Stomach (tissue), 9 donors: ENCODE data around the gene NR2C1. TPM values are rescaled to one million over a fixed set of nuclear protein-coding genes. Genes with fewer than 3 reads are reported as not detected.

Source experiments
- DNase-seq, 2 donors: peaks; one replicate each; pipeline versions ENCODE4 v3.0.0 to v3.0.0-alpha.2; 2013 to 2019
- H3K27ac ChIP-seq, 5 donors: fragments of 200-600 bp in 4 of 5; sonication (generic) in 4 of 5; one replicate each; pipeline ENCODE4 v1.5.1; 2013 to 2019; ENCODE audit warnings: mild to moderate bottlenecking in 1 of 5, moderate library complexity in 1 of 5
- H3K27me3 ChIP-seq, 3 donors: fragments of 200-600 bp; sonication (generic); one replicate each; pipeline ENCODE4 v1.5.1; 2017 to 2019; ENCODE audit warnings: mixed run types in 1 of 3
- H3K36me3 ChIP-seq, 4 donors: fragments of 200-600 bp; sonication (generic); 1 replicate in 3 of 4; 2 replicates in 1 of 4; pipeline ENCODE4 v1.5.1; 2016 to 2019
- H3K4me1 ChIP-seq, 4 donors: fragments of 200-600 bp; sonication (generic); one replicate each; pipeline ENCODE4 v1.5.1; 2016 to 2019
- H3K4me3 ChIP-seq, 4 donors: fragments of 200-600 bp; sonication (generic) in 3 of 4; one replicate each; pipeline ENCODE4 v1.5.1; 2016 to 2019; ENCODE audit warnings: mild to moderate bottlenecking in 1 of 4
- H3K9me3 ChIP-seq, 4 donors: fragments of 200-600 bp; sonication (generic); one replicate each; pipeline ENCODE4 v1.5.1; 2016 to 2019
- EP300 ChIP-seq: sonication (generic); formaldehyde crosslinking; IDR thresholded peaks from one replicate; pipeline ENCODE4 v1.6.1; 2017; ENCODE audit warnings: antibody characterized with exemption
- POLR2A ChIP-seq, 4 donors: fragments of 450-650 bp; IDR thresholded peaks; one replicate each; pipeline ENCODE4 v1.6.1; 2016; ENCODE audit warnings: antibody characterized with exemption in 4 of 4, control low read depth in 2 of 4, mild to moderate bottlenecking in 1 of 4, moderate library complexity in 1 of 4
- POLR2AphosphoS5 ChIP-seq, 3 donors: sonication (generic); formaldehyde crosslinking; IDR thresholded peaks; one replicate each; pipeline ENCODE4 v1.6.1; 2016; ENCODE audit warnings: antibody characterized with exemption in 3 of 3
- WGBS, 5 donors: extraction: QIAGEN DNeasy Blood & Tissue Kit in 3 of 5; methylation state at CpG; one replicate each; pipeline versions ENCODE4 v1.1.5 to v1.1.7; 2013 to 2018; 5-methylcytosine and 5-hydroxymethylcytosine counted together
- intact Hi-C: fragments of 100-400 bp; cut with DNase I; formaldehyde crosslinking; loops from one replicate; pipeline ENCODE4 v1.15.1; 2023; ENCODE audit warnings: low total_unique reads
- polyA plus RNA-seq, 3 donors: library from polyadenylated mRNA; stranded (reverse); fragments of 200-250 nt; gene quantifications; one replicate each; pipeline ENCODE4 v1.2.3, GENCODE V29; 2013
- total RNA-seq, 5 donors: library from RNA; depleted of rRNA; stranded (reverse); fragments of >200 nt; gene quantifications; one replicate each; pipeline versions ENCODE4 v1.1.0 to v1.2.3, GENCODE V29; 2014 to 2016
- TF ChIP-seq, protein P1 (sequence below), 7 experiments: fragments of 450-650 bp in 4 of 7; fragments of 200-600 bp in 3 of 7; sonication (generic) in 3 of 7; IDR thresholded peaks; one replicate each; pipeline ENCODE4 v1.5.1; 2016 to 2019; ENCODE audit warnings: antibody characterized with exemption in 7 of 7, control low read depth in 2 of 7, mild to moderate bottlenecking in 1 of 7
- donor health status: healthy with polysubstance abuse.
- donor health status: Bipolar disorder and iron deficiency.
- donor health status: healthy.

The NR2C1 gene
- total and polyA plus RNA-seq, 8 donors, result 8.7 to 76.4 (median 30.8) TPM

DNA sequence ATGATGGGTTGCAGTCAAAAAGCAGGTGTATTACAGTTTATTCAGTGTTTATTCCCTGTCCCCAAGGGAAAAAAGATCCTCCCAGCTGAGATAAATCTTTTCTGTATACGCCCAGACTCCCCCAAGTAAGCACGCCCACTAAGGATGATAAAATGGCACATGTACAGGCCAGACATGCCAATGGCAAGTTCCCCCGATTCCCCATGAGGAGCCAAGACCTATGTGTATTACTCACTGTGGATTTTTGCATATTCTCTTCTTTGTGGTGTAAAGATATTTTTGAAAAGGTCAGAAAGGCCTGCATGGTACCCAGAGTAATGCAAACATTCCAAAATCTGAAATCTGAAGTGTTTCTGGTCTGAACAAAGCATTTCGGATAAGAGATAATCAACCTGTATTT is 22.2 kb downstream of the NR2C1 start:
- H3K36me3 ChIP-seq, result peaks cover 18 to 90% (median 85%) of the 10 kb centered on the region in 4 donors
- H3K4me3 ChIP-seq, result no peak overlapping the region
- no peak for TF ChIP-seq POLR2AphosphoS5 (IDR thresholded peaks at IDR 0.05)
- no peak for TF ChIP-seq POLR2A (IDR thresholded peaks at IDR 0.05)
- TF ChIP-seq, protein P1, sequence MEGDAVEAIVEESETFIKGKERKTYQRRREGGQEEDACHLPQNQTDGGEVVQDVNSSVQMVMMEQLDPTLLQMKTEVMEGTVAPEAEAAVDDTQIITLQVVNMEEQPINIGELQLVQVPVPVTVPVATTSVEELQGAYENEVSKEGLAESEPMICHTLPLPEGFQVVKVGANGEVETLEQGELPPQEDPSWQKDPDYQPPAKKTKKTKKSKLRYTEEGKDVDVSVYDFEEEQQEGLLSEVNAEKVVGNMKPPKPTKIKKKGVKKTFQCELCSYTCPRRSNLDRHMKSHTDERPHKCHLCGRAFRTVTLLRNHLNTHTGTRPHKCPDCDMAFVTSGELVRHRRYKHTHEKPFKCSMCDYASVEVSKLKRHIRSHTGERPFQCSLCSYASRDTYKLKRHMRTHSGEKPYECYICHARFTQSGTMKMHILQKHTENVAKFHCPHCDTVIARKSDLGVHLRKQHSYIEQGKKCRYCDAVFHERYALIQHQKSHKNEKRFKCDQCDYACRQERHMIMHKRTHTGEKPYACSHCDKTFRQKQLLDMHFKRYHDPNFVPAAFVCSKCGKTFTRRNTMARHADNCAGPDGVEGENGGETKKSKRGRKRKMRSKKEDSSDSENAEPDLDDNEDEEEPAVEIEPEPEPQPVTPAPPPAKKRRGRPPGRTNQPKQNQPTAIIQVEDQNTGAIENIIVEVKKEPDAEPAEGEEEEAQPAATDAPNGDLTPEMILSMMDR (IDR thresholded peaks at IDR 0.05), result no peak
- no peak for TF ChIP-seq EP300
- H3K9me3 ChIP-seq, result no peaks in the 10 kb centered on the region
- H3K27me3 ChIP-seq, result no peaks in the 10 kb centered on the region
- H3K27ac ChIP-seq, result no peak overlapping the region
- no peak for DNase-seq
- WGBS, 5 donors, result 89 to 95% (median 91%) methylated on average over 4 of the region's 4 CpGs
- intact Hi-C loops, result no loop called here
- H3K4me1 ChIP-seq, result no peaks in the 10 kb centered on the region

DNA sequence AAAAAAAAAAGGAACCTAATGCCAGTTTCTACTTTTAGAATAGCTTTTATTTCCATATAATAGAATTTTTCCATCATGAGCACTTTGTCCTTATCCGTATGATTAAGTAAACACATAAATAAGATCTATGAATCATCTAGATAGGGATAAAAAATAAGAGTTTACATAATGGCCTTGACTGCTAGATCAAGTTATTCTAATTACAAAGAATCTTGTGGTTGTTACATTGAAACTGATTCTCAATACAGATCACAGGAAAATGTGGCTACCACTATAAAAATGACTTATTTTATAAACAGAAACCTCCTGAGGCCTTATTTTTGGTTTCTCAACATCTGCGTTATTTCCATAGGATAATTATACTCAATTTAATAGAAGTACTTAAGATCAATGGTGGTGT is 35.5 kb downstream of the NR2C1 start:
- intact Hi-C loops, result no loop called here
- DNase-seq, result no peak
- Histone ChIP-seq H3K4me3 (no peak overlapping the region), H3K4me1 (no peaks in the 10 kb centered on the region), H3K27ac (no peak overlapping the region), H3K36me3 (peaks cover 4 to 87% (median 73%) of the 10 kb centered on the region in 4 donors), H3K27me3 (no peaks in the 10 kb centered on the region), H3K9me3 (no peaks in the 10 kb centered on the region)
- TF ChIP-seq, protein P1 (IDR thresholded peaks at IDR 0.05), result no peak
- TF ChIP-seq POLR2AphosphoS5 (IDR thresholded peaks at IDR 0.05) (no peak), POLR2A (IDR thresholded peaks at IDR 0.05) (no peak), EP300 (no peak)
- WGBS, 5 donors, result 78 to 89% (median 83%) methylated on average over 2 of the region's 2 CpGs

DNA sequence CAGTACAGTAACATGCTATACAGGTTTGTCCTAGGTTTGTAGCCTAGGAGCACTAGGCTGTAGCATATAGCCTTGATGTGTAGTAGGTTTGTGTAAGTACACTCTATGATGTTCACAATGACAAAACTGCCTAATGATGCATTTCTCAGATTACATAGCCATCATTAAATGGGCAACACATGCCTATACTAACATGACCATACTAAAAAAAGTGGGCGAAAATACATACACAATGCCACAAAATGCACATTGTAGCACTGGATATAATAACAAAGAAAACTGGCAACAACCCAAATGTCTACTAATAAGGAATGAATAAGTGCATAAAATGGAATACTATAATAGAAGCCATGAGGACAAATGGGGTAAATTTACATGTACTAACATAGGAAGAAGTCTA is 38.7 kb downstream of the NR2C1 start:
- intact Hi-C loops, result no loop called here
- no peak for DNase-seq
- H3K9me3 ChIP-seq, result no peaks in the 10 kb centered on the region
- 86 to 100% (median 90%) methylated on average over 1 of the region's 1 CpG for WGBS, 5 donors
- peaks cover 0 to 90% (median 73%) of the 10 kb centered on the region in 4 donors for H3K36me3 ChIP-seq
- H3K4me3 ChIP-seq, result no peak overlapping the region
- no peaks in the 10 kb centered on the region for H3K4me1 ChIP-seq
- no peak for TF ChIP-seq EP300
- TF ChIP-seq POLR2AphosphoS5 (IDR thresholded peaks at IDR 0.05), result no peak
- TF ChIP-seq POLR2A (IDR thresholded peaks at IDR 0.05), result no peak
- TF ChIP-seq, protein P1 (IDR thresholded peaks at IDR 0.05), result no peak
- H3K27ac ChIP-seq, result no peak overlapping the region
- no peaks in the 10 kb centered on the region for H3K27me3 ChIP-seq

DNA sequence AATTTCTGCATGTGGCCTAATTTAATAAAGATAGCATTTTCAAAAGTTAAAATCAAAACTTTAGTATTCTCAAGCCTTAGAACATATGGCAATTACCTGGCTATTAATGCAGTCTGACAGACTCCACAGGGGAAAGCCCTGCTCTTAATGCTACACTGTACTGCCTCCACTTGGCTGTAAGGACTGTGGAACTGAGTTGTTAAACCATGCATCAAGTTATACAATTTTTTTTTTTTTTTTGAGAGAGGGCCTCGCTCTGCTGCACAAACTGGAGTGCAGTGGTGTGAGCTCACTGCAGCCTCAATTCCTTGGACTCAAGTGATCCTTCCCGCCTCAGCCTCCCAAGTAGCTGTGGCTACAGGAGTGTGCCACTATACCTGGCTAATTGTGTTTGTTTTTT is 50.9 kb downstream of the NR2C1 start:
- TF ChIP-seq, protein P1 (IDR thresholded peaks at IDR 0.05), result no peak
- TF ChIP-seq POLR2A (IDR thresholded peaks at IDR 0.05) (no peak), EP300 (no peak)
- H3K27ac ChIP-seq, result no peak overlapping the region
- no peaks in the 10 kb centered on the region for H3K27me3 ChIP-seq
- peaks cover 5 to 62% (median 61%) of the 10 kb centered on the region in 4 donors for H3K36me3 ChIP-seq
- no peaks in the 10 kb centered on the region for H3K9me3 ChIP-seq
- WGBS, 5 donors, result 85 to 100% (median 94%) methylated on average over 2 of the region's 2 CpGs
- no peaks in the 10 kb centered on the region for H3K4me1 ChIP-seq
- no peak for DNase-seq
- intact Hi-C loops, result no loop called here
- H3K4me3 ChIP-seq, result no peak overlapping the region
